ENCODE measurements around the gene USH2A.

The USH2A gene, protein sequence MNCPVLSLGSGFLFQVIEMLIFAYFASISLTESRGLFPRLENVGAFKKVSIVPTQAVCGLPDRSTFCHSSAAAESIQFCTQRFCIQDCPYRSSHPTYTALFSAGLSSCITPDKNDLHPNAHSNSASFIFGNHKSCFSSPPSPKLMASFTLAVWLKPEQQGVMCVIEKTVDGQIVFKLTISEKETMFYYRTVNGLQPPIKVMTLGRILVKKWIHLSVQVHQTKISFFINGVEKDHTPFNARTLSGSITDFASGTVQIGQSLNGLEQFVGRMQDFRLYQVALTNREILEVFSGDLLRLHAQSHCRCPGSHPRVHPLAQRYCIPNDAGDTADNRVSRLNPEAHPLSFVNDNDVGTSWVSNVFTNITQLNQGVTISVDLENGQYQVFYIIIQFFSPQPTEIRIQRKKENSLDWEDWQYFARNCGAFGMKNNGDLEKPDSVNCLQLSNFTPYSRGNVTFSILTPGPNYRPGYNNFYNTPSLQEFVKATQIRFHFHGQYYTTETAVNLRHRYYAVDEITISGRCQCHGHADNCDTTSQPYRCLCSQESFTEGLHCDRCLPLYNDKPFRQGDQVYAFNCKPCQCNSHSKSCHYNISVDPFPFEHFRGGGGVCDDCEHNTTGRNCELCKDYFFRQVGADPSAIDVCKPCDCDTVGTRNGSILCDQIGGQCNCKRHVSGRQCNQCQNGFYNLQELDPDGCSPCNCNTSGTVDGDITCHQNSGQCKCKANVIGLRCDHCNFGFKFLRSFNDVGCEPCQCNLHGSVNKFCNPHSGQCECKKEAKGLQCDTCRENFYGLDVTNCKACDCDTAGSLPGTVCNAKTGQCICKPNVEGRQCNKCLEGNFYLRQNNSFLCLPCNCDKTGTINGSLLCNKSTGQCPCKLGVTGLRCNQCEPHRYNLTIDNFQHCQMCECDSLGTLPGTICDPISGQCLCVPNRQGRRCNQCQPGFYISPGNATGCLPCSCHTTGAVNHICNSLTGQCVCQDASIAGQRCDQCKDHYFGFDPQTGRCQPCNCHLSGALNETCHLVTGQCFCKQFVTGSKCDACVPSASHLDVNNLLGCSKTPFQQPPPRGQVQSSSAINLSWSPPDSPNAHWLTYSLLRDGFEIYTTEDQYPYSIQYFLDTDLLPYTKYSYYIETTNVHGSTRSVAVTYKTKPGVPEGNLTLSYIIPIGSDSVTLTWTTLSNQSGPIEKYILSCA (N-terminal part only)

GRCh38 chr1:216422821-216423520 is at the start of gene USH2A:
Gene USH2A (minus strand): TSS chr1:216423448. CDS start chr1:216422336, 1,112 bp downstream.
- DNase-seq (ENCODE audit: low read depth in 2 of 2, low spot score in 1 of 2) = no peak

DNA sequence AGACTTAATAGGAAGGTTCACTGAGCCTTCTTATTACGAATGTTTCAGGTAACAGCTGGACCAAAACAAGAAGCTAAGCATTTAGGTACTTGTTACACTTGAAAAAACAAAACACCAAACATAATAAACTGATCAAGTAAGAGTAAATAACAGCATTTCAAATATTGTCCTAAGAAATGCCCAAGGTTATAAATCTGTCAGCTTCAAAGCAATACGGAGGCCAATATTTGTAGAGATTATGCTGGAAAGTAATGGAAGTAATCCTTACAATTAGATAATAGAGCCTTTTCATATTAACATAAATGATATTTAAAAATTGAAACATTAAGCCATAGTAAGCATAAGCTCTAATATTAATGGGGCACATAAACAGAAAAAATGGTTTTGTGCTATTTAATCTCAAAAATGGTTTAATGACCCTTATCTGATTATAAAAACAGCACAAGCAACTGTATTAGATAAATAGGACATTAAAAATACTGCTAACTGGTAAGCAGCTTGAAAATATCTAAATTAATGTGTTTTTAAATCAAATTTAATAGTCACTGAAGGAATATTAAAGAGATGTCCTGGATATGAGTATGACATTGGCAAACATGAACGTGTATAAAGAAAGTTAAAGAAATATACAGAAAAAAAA is 43.0 kb upstream of the USH2A start:
- no peak for DNase-seq (ENCODE audit: low read depth in 2 of 2, low spot score in 1 of 2)

GRCh38 chr1:216464489-216464888 is 41.2 kb upstream of the USH2A start:
- DNase-seq (ENCODE audit: low read depth in 2 of 2, low spot score in 1 of 2) = no peak

- no peak for DNase-seq (ENCODE audit: low read depth in 2 of 2, low spot score in 1 of 2)
Measured at GRCh38 chr1:216462066-216462775, 39.0 kb upstream of the USH2A start.

GRCh38 chr1:216461466-216461865 is 38.2 kb upstream of the USH2A start:
- DNase-seq (ENCODE audit: low read depth in 2 of 2, low spot score in 1 of 2) = no peak

DNA sequence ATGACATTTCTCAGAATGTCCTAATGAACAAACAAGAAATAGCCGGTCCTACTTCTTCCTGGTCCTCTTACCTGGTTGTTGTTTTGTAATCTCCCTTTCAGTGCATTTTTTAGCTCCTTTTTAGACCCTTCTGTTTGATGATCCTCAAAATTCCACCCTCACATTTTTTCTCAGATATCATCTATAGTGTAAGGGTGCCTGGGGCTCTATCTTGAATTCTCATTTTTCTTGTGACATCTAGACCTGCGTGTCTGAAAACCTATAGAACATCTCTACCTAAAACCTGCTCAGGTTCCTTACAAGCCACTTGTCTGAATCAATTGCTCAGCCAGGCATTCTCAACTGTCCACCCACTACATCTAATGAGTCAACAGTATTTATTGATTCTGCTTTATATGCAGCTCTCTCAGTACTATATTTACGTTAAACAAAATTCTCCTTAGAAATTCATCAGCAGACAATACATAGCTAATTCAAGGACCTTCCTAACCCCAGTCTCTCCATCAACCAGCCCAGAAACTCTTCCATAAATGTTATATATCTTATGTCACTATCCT is 36.5 kb upstream of the USH2A start:
- no peak for DNase-seq (ENCODE audit: low read depth in 2 of 2, low spot score in 1 of 2)

DNA sequence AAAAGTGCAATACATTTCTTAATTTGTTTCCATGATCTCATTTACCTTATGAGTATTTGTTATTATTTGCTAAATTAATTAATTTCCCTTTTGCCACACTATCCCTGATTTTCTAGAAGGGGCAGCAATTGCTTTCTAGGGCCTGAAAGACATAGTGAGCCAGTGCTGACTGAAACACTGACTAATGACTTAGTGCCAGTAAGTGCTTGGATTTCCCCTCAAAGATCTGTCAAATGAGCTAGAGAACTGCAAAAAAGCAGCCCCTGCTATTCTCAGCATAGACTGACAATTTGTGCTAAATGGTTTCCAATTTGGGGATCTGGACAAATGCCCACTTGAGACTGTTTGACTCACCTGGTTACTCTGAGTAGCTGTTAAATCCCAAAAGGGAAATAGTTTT is 35.6 kb upstream of the USH2A start:
- DNase-seq (ENCODE audit: low read depth in 2 of 2, low spot score in 1 of 2) = no peak

DNA sequence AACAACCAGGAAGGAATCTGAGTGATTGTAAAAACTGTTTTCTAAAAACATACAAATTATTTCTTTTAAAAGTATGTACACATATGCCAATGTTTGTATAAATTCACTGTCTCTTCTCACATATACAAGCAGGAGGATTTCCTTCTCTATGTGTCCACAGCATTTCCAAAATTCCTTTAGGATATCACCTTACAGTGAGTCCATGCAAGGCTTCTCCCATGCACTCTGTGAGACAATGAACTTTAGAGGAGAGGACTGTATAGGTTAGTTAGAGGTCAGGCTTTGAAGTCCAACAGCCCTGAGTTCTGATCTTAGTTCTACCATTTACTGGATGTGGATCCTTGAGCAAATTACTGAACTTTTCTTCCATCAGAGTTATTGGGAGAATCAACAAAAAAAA is 34.1 kb upstream of the USH2A start:
- DNase-seq (ENCODE audit: low read depth in 2 of 2, low spot score in 1 of 2) = no peak

GRCh38 chr1:216456682-216457081 is 33.4 kb upstream of the USH2A start:
- DNase-seq (ENCODE audit: low read depth in 2 of 2, low spot score in 1 of 2) = no peak

DNA sequence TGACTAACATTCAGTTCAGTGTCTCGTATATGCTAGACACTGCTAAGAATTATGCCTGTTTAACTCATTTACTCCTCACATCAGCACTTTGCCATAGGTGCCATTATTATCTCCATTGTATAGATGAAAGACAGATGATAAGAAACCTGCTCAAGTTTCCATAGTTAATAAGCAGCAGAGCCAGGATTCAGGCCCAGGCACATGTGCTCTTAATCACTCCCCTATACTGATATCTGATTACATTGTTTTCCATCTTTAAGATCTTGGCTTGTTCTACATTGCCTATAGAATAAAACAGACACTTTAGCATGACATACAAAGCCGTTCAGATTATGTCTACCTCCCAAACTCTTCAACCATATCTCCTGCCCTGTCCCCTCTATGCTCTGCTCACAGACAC is 30.5 kb upstream of the USH2A start:
- DNase-seq (ENCODE audit: low read depth in 2 of 2, low spot score in 1 of 2) = no peak

DNA sequence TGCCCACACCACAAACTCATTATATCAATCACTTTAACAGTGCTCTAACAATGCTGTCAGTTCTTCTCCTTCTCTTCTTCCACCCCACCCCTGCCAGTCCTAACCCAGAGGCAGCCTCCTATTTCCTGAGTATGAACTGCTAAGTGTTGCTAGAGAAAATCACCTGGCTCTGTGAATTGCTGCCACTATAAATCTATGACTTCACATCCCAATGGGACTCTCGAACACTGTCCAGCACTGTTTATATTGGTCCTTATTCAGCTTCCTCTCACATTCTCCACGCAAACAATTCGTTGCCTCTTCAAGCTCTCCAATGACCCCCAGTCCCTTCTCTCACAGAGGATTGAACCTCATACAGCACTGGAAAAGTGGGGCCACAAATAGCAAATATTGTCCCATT is 27.0 kb upstream of the USH2A start:
- no peak for DNase-seq (ENCODE audit: low read depth in 2 of 2, low spot score in 1 of 2)

DNA sequence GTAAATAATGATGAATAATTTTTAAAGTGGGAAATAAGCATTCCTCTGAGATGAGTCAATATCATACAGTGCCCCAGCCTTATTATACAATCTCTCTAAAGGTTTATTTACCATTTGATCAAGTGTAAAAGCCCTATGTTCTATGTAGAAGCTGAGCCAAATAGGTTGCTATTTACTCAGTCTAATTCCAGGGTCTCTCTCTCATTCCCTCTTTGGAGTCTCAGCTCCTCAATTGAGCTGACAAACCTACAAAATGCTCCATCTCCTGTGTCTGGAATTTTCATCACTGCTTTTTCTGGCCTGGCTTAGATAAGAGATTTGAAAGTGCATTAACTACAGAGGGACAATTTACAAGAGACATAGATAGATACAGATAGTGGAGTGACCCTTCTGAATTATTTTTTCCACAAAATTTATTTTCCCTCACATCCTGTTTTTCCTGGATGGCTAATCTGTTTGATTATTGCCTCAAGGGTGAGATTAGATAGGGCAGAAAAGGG is 24.8 kb upstream of the USH2A start:
- no peak for DNase-seq (ENCODE audit: low read depth in 2 of 2, low spot score in 1 of 2)

- no peak for DNase-seq (ENCODE audit: low read depth in 2 of 2, low spot score in 1 of 2)
Measured at GRCh38 chr1:216437603-216438002, 14.4 kb upstream of the USH2A start.

DNA sequence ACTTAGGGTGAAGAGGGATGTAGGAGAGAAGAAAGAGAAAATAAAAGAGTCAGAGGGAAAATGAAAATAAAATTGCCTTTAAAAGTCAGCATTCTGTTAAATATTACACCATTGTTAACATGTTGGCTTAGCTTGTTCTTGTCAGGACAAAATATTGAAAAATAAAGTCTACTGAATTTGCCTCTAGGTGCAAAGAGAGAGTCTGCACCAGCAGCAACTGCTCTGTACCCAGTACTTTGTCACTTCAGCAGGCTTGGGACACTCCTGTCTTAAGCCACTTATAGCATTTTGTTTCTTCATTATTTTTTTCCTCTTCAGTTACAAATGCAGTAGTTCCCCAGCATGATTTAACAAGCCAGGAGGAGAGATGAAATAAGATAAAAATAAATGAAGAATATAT is 11.0 kb upstream of the USH2A start:
- DNase-seq (ENCODE audit: low read depth in 2 of 2, low spot score in 1 of 2) = no peak

GRCh38 chr1:216433175-216433574 is 9.9 kb upstream of the USH2A start:
- no peak for DNase-seq (ENCODE audit: low read depth in 2 of 2, low spot score in 1 of 2)

DNA sequence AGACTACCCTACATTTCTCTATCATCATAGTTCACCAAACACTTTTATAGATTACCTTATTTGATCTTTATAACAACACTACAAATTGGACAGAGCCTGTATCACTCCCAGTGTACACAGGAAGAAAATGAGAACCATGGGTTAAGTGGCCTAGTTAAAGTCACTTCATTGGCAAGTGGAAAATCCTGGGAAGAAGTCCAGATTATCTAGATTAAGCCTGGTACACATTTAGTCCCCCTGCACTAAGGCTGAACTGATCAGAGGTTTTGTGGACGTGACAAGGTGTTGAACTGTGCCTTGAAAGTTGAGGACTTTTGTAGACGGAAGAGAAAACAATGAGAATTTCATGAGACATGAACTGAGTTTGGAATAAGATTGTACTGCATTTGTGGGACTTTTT is 7.5 kb upstream of the USH2A start:
- no peak for DNase-seq (ENCODE audit: low read depth in 2 of 2, low spot score in 1 of 2)

DNA sequence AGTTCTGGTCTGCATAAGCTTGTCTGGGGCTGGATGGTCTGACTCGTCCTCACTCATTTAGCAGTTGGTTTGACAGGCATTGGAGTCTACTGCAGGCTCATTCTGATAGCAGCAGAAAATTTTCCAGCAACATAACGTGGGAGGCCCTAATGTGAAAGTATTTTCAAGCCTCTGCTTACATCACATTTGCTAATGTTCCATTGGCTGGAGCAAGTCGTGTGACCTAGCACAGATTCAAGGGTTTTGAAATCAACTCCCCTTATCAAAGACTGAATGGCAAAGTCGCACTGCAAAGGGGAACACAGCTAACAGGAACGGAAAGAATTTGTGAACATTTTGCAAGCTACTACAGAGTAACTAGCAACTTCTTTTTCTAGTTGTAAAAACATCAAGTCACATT is 2.3 kb upstream of the USH2A start:
- no peak for DNase-seq (ENCODE audit: low read depth in 2 of 2, low spot score in 1 of 2)

- DNase-seq (ENCODE audit: low read depth in 2 of 2, low spot score in 1 of 2) = no peak
Measured at GRCh38 chr1:216420746-216421145, 2.5 kb downstream of the USH2A start.

GRCh38 chr1:216420263-216420662 is 3.0 kb downstream of the USH2A start:
- no peak for DNase-seq (ENCODE audit: low read depth in 2 of 2, low spot score in 1 of 2)

All from stimulated activated CD8-positive, alpha-beta memory T cell treated with anti-CD3 and anti-CD28 coated beads, Interleukin-4, amount 100 ng/mL, for 1 hour (primary cell).